ENCODE measurements around the gene MYL9. TPM values are rescaled to one million over a fixed set of nuclear protein-coding genes. Genes with fewer than 3 reads are reported as not detected.

Gene MYL9
- total RNA-seq, 1 donor from 2014 or later, result 128 TPM

DNA sequence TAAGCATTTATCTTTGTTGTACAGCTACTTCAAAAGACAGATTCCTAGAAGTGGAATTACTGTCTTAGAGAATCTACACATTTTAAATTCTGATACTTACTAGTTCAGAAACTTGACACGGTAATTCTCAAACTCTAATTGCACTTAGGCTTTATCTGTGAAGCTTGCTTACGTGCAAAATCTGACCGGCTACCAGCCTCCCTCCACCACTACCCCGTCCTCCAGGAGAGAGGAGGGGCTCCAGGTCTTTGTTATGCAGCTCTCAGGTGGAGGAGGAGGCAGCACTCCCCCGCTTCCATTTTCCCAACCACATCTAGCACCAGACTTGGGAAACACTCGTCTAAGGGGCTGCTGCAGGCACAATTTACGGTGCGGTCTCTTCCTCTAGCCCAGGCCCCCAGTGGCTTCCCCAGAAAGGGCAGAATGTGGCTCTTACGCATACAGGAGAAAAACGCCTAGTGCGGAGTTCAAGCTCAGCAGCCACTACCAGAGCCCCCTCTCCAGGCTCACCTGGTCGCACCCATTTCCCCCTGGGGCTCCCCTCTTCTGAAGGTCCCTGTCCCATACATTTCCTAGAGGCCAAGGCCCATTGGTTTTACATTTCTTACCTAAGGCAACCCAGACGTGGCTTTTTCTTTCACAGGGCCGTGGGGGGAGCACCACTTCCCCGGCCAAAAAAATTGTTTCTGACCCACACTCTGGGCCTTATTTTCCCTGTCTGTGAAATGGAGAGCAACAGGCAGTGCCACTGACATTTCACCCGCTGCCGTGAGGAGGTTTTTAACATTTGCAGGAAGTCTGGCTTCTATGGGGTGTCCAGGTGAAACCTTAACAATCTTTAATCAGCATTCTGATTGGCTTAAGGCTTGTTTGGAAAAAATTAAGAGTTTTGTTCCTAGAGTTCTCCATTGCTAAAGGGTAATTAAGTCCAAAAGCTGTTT, 30.5 kb downstream of the MYL9 start:
- peaks cover 25% of the 10 kb centered on the region for H3K4me1 Mint-ChIP-seq (ENCODE audit: unreplicated experiment)
- DNase-seq (ENCODE audit: low spot score), result peak; percentile 17
- H3K4me3 Mint-ChIP-seq (ENCODE audit: unreplicated experiment), result peak overlapping the region; percentile 90
- peak overlapping the region; percentile 97 for H3K27ac Mint-ChIP-seq (ENCODE audit: unreplicated experiment)
- H3K9me3 Mint-ChIP-seq (ENCODE audit: unreplicated experiment), result no peaks in the 10 kb centered on the region
- H3K27me3 Mint-ChIP-seq (ENCODE audit: unreplicated experiment), result peaks cover 20% of the 10 kb centered on the region
- H3K36me3 Mint-ChIP-seq (ENCODE audit: low read depth, unreplicated experiment), result peaks cover 4% of the 10 kb centered on the region
- TF ChIP-seq, protein P1, sequence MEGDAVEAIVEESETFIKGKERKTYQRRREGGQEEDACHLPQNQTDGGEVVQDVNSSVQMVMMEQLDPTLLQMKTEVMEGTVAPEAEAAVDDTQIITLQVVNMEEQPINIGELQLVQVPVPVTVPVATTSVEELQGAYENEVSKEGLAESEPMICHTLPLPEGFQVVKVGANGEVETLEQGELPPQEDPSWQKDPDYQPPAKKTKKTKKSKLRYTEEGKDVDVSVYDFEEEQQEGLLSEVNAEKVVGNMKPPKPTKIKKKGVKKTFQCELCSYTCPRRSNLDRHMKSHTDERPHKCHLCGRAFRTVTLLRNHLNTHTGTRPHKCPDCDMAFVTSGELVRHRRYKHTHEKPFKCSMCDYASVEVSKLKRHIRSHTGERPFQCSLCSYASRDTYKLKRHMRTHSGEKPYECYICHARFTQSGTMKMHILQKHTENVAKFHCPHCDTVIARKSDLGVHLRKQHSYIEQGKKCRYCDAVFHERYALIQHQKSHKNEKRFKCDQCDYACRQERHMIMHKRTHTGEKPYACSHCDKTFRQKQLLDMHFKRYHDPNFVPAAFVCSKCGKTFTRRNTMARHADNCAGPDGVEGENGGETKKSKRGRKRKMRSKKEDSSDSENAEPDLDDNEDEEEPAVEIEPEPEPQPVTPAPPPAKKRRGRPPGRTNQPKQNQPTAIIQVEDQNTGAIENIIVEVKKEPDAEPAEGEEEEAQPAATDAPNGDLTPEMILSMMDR (IDR thresholded peaks at IDR 0.05; ENCODE audit: unreplicated experiment), result no peak

DNA sequence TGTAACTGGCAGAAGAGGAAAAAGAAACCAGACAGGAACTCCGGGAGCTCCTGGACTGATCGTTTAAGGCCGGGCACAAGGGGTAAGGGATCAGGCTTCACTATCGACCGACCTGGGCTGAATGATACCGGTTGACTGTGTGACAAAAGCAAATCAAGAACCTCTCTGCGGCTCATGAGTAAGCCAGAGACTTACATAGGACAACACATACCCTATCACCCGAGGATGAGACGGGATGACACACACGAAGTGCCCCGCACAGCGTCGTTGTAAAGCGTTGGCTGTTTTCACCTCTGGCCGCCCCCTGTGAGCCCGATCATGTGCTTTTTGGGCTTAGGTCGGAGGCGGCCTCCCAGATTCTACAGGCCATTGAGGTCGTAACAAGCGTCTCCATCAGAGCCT, 31.4 kb downstream of the MYL9 start:
- H3K27ac Mint-ChIP-seq (ENCODE audit: unreplicated experiment), result peak overlapping the region; percentile 97
- peaks cover 25% of the 10 kb centered on the region for H3K4me1 Mint-ChIP-seq (ENCODE audit: unreplicated experiment)
- DNase-seq (ENCODE audit: low spot score), result peak; percentile 31
- TF ChIP-seq, protein P1 (IDR thresholded peaks at IDR 0.05; ENCODE audit: unreplicated experiment), result no peak
- H3K9me3 Mint-ChIP-seq (ENCODE audit: unreplicated experiment), result no peaks in the 10 kb centered on the region
- peaks cover 4% of the 10 kb centered on the region for H3K36me3 Mint-ChIP-seq (ENCODE audit: low read depth, unreplicated experiment)
- peak overlapping the region; percentile 90 for H3K4me3 Mint-ChIP-seq (ENCODE audit: unreplicated experiment)
- H3K27me3 Mint-ChIP-seq (ENCODE audit: unreplicated experiment), result peaks cover 18% of the 10 kb centered on the region

DNA sequence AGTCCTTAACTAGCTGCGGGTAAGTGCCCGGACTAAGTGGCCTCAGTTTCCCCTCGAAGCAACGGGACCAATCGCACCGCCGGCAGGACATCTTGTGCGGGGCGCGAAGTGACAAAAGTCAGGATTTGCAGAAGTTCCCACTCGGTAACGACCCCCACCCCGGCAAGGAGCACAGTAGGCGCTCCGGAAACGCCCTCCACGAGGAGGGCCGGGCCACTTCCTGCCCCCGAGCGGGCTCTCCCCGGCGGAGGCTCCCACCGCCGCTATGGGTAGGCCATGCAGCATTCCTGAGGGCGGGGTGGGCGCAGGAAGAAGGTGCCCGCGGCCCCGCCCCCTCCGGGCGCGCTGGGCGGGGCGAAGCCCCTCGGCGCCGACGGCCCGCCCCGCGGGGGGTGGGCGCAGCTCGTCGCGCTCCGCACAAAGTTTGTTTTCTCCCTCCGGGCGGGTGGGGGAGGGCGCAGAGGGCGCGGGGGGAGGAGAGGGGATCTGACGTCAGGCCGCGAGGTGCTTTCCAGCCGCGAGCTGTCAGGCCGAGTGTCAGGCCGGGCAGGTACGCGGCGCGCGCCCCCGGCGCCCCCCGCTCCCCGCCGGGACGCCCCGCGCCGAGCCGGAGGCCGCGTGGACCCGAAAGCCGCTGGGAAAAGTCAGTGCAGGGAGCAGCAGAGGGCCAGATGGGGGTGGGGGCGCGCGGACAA, 31.9 kb downstream of the MYL9 start, which contains the start of gene TGIF2:
TGIF2 (plus strand) TSS at position 495 of the 695 bp plus-strand sequence. CDS start 5,178 bp downstream, outside the sequence.
- TF ChIP-seq, protein P1 (IDR thresholded peaks at IDR 0.05; ENCODE audit: unreplicated experiment), result no peak
- peak within 1 kb of the TSS; percentile 97 for H3K27ac Mint-ChIP-seq (ENCODE audit: unreplicated experiment)
- H3K9me3 Mint-ChIP-seq (ENCODE audit: unreplicated experiment), result no peaks in the 10 kb centered on the region
- H3K4me3 Mint-ChIP-seq (ENCODE audit: unreplicated experiment), result peak within 1 kb of the TSS; percentile 98
- peaks cover 18% of the 10 kb centered on the region for H3K27me3 Mint-ChIP-seq (ENCODE audit: unreplicated experiment)
- H3K36me3 Mint-ChIP-seq (ENCODE audit: low read depth, unreplicated experiment), result peaks cover 4% of the 10 kb centered on the region
- H3K4me1 Mint-ChIP-seq (ENCODE audit: unreplicated experiment), result peaks cover 25% of the 10 kb centered on the region
- DNase-seq (ENCODE audit: low spot score), result peak; percentile 96

DNA sequence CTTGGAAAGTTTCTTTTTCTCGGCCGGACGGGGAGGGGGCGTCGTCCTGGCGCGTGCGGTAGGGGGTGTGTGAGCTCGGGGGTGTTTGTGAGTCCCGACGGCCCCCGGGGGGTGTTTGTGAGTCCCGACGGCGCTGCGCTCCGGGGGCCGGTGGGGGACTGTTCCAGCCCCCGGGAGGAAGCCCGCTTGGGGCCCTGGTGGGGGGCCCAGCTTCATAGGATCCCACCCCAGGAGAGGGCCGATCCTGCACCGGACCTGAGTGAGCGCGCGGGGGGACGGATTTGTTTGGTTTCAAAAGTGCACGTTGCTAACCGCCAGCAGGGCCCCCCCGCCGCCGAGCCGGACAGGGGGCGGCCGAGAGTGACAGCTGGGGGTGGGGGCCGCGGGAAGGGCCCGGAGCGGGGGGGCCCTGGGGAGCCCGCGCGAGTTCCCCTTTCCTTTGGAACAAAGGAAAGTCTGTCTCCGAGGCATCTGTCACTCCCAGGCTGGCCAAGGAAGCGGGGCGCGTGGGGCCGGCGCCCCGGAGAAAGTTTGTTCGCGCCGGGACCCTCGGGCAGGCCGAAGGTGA, 32.6 kb downstream of the MYL9 start:
- Mint-ChIP-seq H3K4me1 (ENCODE audit: unreplicated experiment) (peaks cover 25% of the 10 kb centered on the region), H3K9me3 (ENCODE audit: unreplicated experiment) (no peaks in the 10 kb centered on the region), H3K27me3 (ENCODE audit: unreplicated experiment) (peaks cover 18% of the 10 kb centered on the region), H3K4me3 (ENCODE audit: unreplicated experiment) (peak overlapping the region; percentile 82), H3K27ac (ENCODE audit: unreplicated experiment) (no peak overlapping the region), H3K36me3 (ENCODE audit: low read depth, unreplicated experiment) (peaks cover 4% of the 10 kb centered on the region)
- peak; percentile 37 for DNase-seq (ENCODE audit: low spot score)
- TF ChIP-seq, protein P1 (IDR thresholded peaks at IDR 0.05; ENCODE audit: unreplicated experiment), result no peak
